Activated naive CD4-positive, alpha-beta T cell treated with anti-CD3 and anti-CD28 coated beads, Interleukin-2, amount 50 U/mL, for 24 hours (primary cell): Measurements from ENCODE around the gene TECPR2.

Experiments
- H3K27ac Mint-ChIP-seq: one replicate; pipeline ENCODE4 v1.8.0; 2021; ENCODE audit warnings: mild to moderate bottlenecking, mixed read lengths
- H3K27me3 Mint-ChIP-seq: one replicate; pipeline ENCODE4 v1.8.0; 2021; ENCODE audit warnings: mixed read lengths
- H3K36me3 Mint-ChIP-seq: one replicate; pipeline ENCODE4 v1.8.0; 2021; ENCODE audit warnings: mixed read lengths
- H3K4me1 Mint-ChIP-seq: one replicate; pipeline ENCODE4 v1.8.0; 2021; ENCODE audit warnings: mixed read lengths
- H3K4me3 Mint-ChIP-seq: one replicate; pipeline ENCODE4 v1.8.0; 2021; ENCODE audit warnings: mild to moderate bottlenecking, mixed read lengths
- H3K9me3 Mint-ChIP-seq: one replicate; pipeline ENCODE4 v1.8.0; 2021; ENCODE audit warnings: mixed read lengths

The TECPR2 gene

GRCh38 chr14:102362545-102363181 lies at the start of gene TECPR2, which contains the start of gene CINP:
TSS of gene TECPR2 (plus strand) at chr14:102362941. CDS start at chr14:102376722, 13,781 bp downstream.
TSS of gene CINP (minus strand) at chr14:102362890. CDS start at chr14:102362851, 39 bp downstream.
- Mint-ChIP-seq H3K27me3 (no peaks in the 10 kb centered on the region), H3K4me1 (peaks cover 33% of the 10 kb centered on the region), H3K36me3 (peaks cover 7% of the 10 kb centered on the region), H3K9me3 (no peaks in the 10 kb centered on the region), H3K4me3 (peak within 1 kb of the TSS; percentile 94), H3K27ac (peak within 1 kb of the TSS; percentile 92)

GRCh38 chr14:102314242-102315011 lies 48.3 kb upstream of the TECPR2 start:
- Mint-ChIP-seq H3K9me3 (no peaks in the 10 kb centered on the region), H3K36me3 (no peaks in the 10 kb centered on the region), H3K4me1 (peaks cover 46% of the 10 kb centered on the region), H3K4me3 (peak overlapping the region; percentile 91), H3K27me3 (no peaks in the 10 kb centered on the region), H3K27ac (peak overlapping the region; percentile 77)

GRCh38 chr14:102315121-102315520 lies 47.6 kb upstream of the TECPR2 start:
- H3K9me3 Mint-ChIP-seq: no peaks in the 10 kb centered on the region
- H3K4me3 Mint-ChIP-seq: peak overlapping the region; percentile 91
- peaks cover 47% of the 10 kb centered on the region for H3K4me1 Mint-ChIP-seq
- no peaks in the 10 kb centered on the region for H3K36me3 Mint-ChIP-seq
- H3K27ac Mint-ChIP-seq: peak overlapping the region; percentile 72
- no peaks in the 10 kb centered on the region for H3K27me3 Mint-ChIP-seq

- no peaks in the 10 kb centered on the region for H3K36me3 Mint-ChIP-seq
- H3K27ac Mint-ChIP-seq: peak overlapping the region; percentile 98
- no peaks in the 10 kb centered on the region for H3K27me3 Mint-ChIP-seq
- no peaks in the 10 kb centered on the region for H3K9me3 Mint-ChIP-seq
- H3K4me3 Mint-ChIP-seq: peak overlapping the region; percentile 93
- H3K4me1 Mint-ChIP-seq: peaks cover 49% of the 10 kb centered on the region
Measured at GRCh38 chr14:102316338-102316742, 46.4 kb upstream of the TECPR2 start.

GRCh38 chr14:102316743-102317563 lies 45.8 kb upstream of the TECPR2 start:
- Mint-ChIP-seq H3K27me3 (no peaks in the 10 kb centered on the region), H3K9me3 (no peaks in the 10 kb centered on the region), H3K27ac (peak overlapping the region; percentile 98), H3K4me1 (peaks cover 54% of the 10 kb centered on the region), H3K4me3 (peak overlapping the region; percentile 93), H3K36me3 (no peaks in the 10 kb centered on the region)

GRCh38 chr14:102317564-102318248 lies 45.0 kb upstream of the TECPR2 start:
- peak overlapping the region; percentile 92 for H3K27ac Mint-ChIP-seq
- H3K36me3 Mint-ChIP-seq: no peaks in the 10 kb centered on the region
- no peaks in the 10 kb centered on the region for H3K27me3 Mint-ChIP-seq
- peaks cover 58% of the 10 kb centered on the region for H3K4me1 Mint-ChIP-seq
- no peaks in the 10 kb centered on the region for H3K9me3 Mint-ChIP-seq
- H3K4me3 Mint-ChIP-seq: peak overlapping the region; percentile 93

- peaks cover 63% of the 10 kb centered on the region for H3K4me1 Mint-ChIP-seq
- H3K36me3 Mint-ChIP-seq: no peaks in the 10 kb centered on the region
- peak overlapping the region; percentile 98 for H3K27ac Mint-ChIP-seq
- no peaks in the 10 kb centered on the region for H3K9me3 Mint-ChIP-seq
- H3K4me3 Mint-ChIP-seq: peak overlapping the region; percentile 93
- H3K27me3 Mint-ChIP-seq: no peaks in the 10 kb centered on the region
Measured at GRCh38 chr14:102318781-102319276, 43.9 kb upstream of the TECPR2 start.

- Mint-ChIP-seq H3K4me1 (peaks cover 57% of the 10 kb centered on the region), H3K36me3 (no peaks in the 10 kb centered on the region), H3K4me3 (peak within 1 kb of the TSS; percentile 93), H3K27ac (peak within 1 kb of the TSS; percentile 98), H3K27me3 (no peaks in the 10 kb centered on the region), H3K9me3 (no peaks in the 10 kb centered on the region)
Measured at GRCh38 chr14:102319351-102320032, 43.2 kb upstream of the TECPR2 start, which contains the start of gene ZNF839. TSS of gene ZNF839 (plus strand) at chr14:102319746. CDS start at chr14:102319766, 20 bp downstream.

GRCh38 chr14:102320033-102320660 lies 42.6 kb upstream of the TECPR2 start:
- H3K4me3 Mint-ChIP-seq: peak overlapping the region; percentile 90
- H3K36me3 Mint-ChIP-seq: no peaks in the 10 kb centered on the region

GRCh38 chr14:102320671-102321455 lies 41.9 kb upstream of the TECPR2 start:
- Mint-ChIP-seq H3K4me1 (peaks cover 49% of the 10 kb centered on the region), H3K9me3 (no peaks in the 10 kb centered on the region), H3K27me3 (no peaks in the 10 kb centered on the region), H3K4me3 (peak overlapping the region; percentile 90), H3K36me3 (no peaks in the 10 kb centered on the region), H3K27ac (peak overlapping the region; percentile 93)

More at GRCh38 chr14:102320033-102320660, 42.6 kb upstream of the TECPR2 start:
- Mint-ChIP-seq H3K9me3 (no peaks in the 10 kb centered on the region), H3K4me1 (peaks cover 50% of the 10 kb centered on the region), H3K27me3 (no peaks in the 10 kb centered on the region), H3K27ac (peak overlapping the region; percentile 93)

GRCh38 chr14:102321456-102322422 lies 41.0 kb upstream of the TECPR2 start:
- Mint-ChIP-seq H3K4me3 (peak overlapping the region; percentile 90), H3K27ac (no peak overlapping the region), H3K4me1 (peaks cover 46% of the 10 kb centered on the region), H3K36me3 (peaks cover 2% of the 10 kb centered on the region), H3K9me3 (no peaks in the 10 kb centered on the region), H3K27me3 (no peaks in the 10 kb centered on the region)

- Mint-ChIP-seq H3K9me3 (no peaks in the 10 kb centered on the region), H3K4me3 (no peak overlapping the region), H3K27ac (peak overlapping the region; percentile 55), H3K27me3 (no peaks in the 10 kb centered on the region), H3K36me3 (peaks cover 2% of the 10 kb centered on the region), H3K4me1 (peaks cover 33% of the 10 kb centered on the region)
Measured at GRCh38 chr14:102323102-102323501, 39.6 kb upstream of the TECPR2 start.
